ENCODE measurements around the gene DOLK. TPM values are rescaled to one million over a fixed set of nuclear protein-coding genes. Genes with fewer than 3 reads are reported as not detected.

DOLK gene
- total RNA-seq, 4 donors from 2014 or later = 9.4 to 13.1 (median 12.3) TPM

- DNase-seq (ENCODE audit: low spot score in 2 of 2) = no peak
- Histone ChIP-seq H3K4me1 (peaks cover 0 to 56% (median 25%) of the 10 kb centered on the region in 4 donors), H3K9me3 (no peaks in the 10 kb centered on the region), H3K27me3 (no peaks in the 10 kb centered on the region), H3K36me3 (peaks cover 0 to 40% (median 0%) of the 10 kb centered on the region in 3 donors), H3K27ac (peak overlapping the region; percentile 42 to 80 (median 66)), H3K4me3 (no peak overlapping the region)
- TF ChIP-seq POLR2A (IDR thresholded peaks at IDR 0.05) (no peak), EP300 (IDR thresholded peaks at IDR 0.05) (no peak)
- TF ChIP-seq, protein P1, sequence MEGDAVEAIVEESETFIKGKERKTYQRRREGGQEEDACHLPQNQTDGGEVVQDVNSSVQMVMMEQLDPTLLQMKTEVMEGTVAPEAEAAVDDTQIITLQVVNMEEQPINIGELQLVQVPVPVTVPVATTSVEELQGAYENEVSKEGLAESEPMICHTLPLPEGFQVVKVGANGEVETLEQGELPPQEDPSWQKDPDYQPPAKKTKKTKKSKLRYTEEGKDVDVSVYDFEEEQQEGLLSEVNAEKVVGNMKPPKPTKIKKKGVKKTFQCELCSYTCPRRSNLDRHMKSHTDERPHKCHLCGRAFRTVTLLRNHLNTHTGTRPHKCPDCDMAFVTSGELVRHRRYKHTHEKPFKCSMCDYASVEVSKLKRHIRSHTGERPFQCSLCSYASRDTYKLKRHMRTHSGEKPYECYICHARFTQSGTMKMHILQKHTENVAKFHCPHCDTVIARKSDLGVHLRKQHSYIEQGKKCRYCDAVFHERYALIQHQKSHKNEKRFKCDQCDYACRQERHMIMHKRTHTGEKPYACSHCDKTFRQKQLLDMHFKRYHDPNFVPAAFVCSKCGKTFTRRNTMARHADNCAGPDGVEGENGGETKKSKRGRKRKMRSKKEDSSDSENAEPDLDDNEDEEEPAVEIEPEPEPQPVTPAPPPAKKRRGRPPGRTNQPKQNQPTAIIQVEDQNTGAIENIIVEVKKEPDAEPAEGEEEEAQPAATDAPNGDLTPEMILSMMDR (IDR thresholded peaks at IDR 0.05) = no peak
- WGBS, 2 donors = 72 to 77% methylated on average over 16 to 17 of the region's 18 CpGs
Observed at GRCh38 chr9:128898845-128899565, 48.4 kb downstream of the DOLK start.

GRCh38 chr9:128898382-128898781, 49.0 kb downstream of the DOLK start:
- no peak for DNase-seq (ENCODE audit: low spot score in 2 of 2)
- Histone ChIP-seq H3K27ac (peak overlapping the region; percentile 42 to 80 (median 66)), H3K4me3 (no peak overlapping the region), H3K9me3 (no peaks in the 10 kb centered on the region), H3K36me3 (peaks cover 0 to 43% (median 0%) of the 10 kb centered on the region in 3 donors), H3K4me1 (peaks cover 0 to 56% (median 29%) of the 10 kb centered on the region in 4 donors), H3K27me3 (no peaks in the 10 kb centered on the region)
- TF ChIP-seq POLR2A (IDR thresholded peaks at IDR 0.05) (no peak), EP300 (IDR thresholded peaks at IDR 0.05) (no peak)
- TF ChIP-seq, protein P1 (IDR thresholded peaks at IDR 0.05) = no peak
- 80 to 85% methylated on average over 4 to 5 of the region's 5 CpGs for WGBS, 2 donors

DNA sequence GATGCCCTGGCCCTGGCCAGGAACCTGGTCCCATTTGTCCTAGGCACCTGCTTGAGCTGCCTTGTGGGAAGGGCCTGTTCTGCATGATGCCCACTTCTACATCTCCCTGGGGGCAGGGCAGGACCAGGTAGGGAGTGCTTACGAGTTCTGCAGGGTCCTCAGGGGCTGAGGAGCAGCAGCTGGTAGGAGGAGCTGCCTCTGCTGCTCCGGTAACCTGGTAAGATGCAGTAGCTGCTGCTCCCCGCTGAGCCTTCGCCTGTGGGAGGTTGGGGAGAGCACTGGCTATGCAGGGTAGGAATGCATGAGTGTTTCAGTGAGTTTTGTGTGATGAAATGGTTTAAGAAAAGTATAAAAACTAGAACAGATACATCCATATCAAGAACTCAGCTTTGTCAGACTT, 51.8 kb downstream of the DOLK start:
- Histone ChIP-seq H3K4me1 (peaks cover 0 to 70% (median 41%) of the 10 kb centered on the region in 4 donors), H3K27ac (peak overlapping the region in 3 of 4 donors; percentile 54 to 96 (median 95)), H3K27me3 (no peaks in the 10 kb centered on the region), H3K9me3 (no peaks in the 10 kb centered on the region), H3K4me3 (no peak overlapping the region), H3K36me3 (peaks cover 0 to 39% (median 0%) of the 10 kb centered on the region in 3 donors)
- TF ChIP-seq, protein P1 (IDR thresholded peaks at IDR 0.05) = peak in 1 of 5 experiments; percentile 10
- TF ChIP-seq EP300 (IDR thresholded peaks at IDR 0.05) = no peak
- TF ChIP-seq POLR2A (IDR thresholded peaks at IDR 0.05) = no peak
- WGBS, 2 donors = 43 to 49% methylated on average over 4 of the region's 4 CpGs
- no peak for DNase-seq (ENCODE audit: low spot score in 2 of 2)

Other genes with a start within 250 kb of the DOLK start
- 10 to 100 TPM in 2 of 4 donors, 1 to 10 TPM in 2; 6.6 to 17.1 (median 8.9) TPM for gene PKN3, start 245.1 kb downstream of the DOLK start, total RNA-seq
- gene ZDHHC12, start 223.5 kb downstream of the DOLK start, total RNA-seq = 10 to 100 TPM; 13.2 to 34.1 (median 25.3) TPM
- 10 to 100 TPM; 45.8 to 68.6 (median 61.3) TPM for gene ZER1, start 175.7 kb downstream of the DOLK start, total RNA-seq
- gene TBC1D13, start 160.3 kb downstream of the DOLK start, total RNA-seq = 10 to 100 TPM; 15.1 to 23.7 (median 17.9) TPM
- 10 to 100 TPM; 22.8 to 53.1 (median 48.8) TPM for gene ENDOG, start 129.1 kb downstream of the DOLK start, total RNA-seq
- 10 to 100 TPM; 26.4 to 71.7 (median 39.0) TPM for gene SPOUT1, start 117.8 kb downstream of the DOLK start, total RNA-seq
- 1 to 10 TPM; 7.4 to 9.0 (median 8.6) TPM for gene KYAT1, start 65.7 kb downstream of the DOLK start, total RNA-seq
- 10 to 100 TPM; 65.1 to 94.7 (median 81.1) TPM for gene LRRC8A, start 65.5 kb downstream of the DOLK start, total RNA-seq
- 10 to 100 TPM; 37.8 to 55.3 (median 45.8) TPM for gene PHYHD1, start 26.6 kb downstream of the DOLK start, total RNA-seq
- gene NUP188, start 96 bp upstream of the DOLK start, total RNA-seq = 10 to 100 TPM; 22.9 to 76.5 (median 43.5) TPM
- gene SH3GLB2, start 80.7 kb upstream of the DOLK start, total RNA-seq = 100 to 1,000 TPM; 117 to 175 (median 129) TPM
- gene MIGA2, start 89.0 kb upstream of the DOLK start, total RNA-seq = 10 to 100 TPM; 25.3 to 56.7 (median 34.2) TPM
- 10 to 100 TPM in 1 of 4 donors, 1 to 10 TPM in 3; 4.7 to 12.0 (median 6.7) TPM for gene DOLPP1, start 133.5 kb upstream of the DOLK start, total RNA-seq
- 10 to 100 TPM; 42.7 to 81.8 (median 63.2) TPM for gene CRAT, start 163.2 kb upstream of the DOLK start, total RNA-seq
- gene PTPA, start 163.8 kb upstream of the DOLK start, total RNA-seq = 10 to 100 TPM; 38.0 to 50.1 (median 44.0) TPM
- gene IER5L, start 230.7 kb upstream of the DOLK start, total RNA-seq = 10 to 100 TPM; 13.0 to 31.5 (median 25.3) TPM